A549 (cell line): ENCODE measurements around the gene NEK2. TPM values are rescaled to one million over a fixed set of nuclear protein-coding genes. Genes with fewer than 3 reads are reported as not detected.
A peak's percentile ranks its signal among the peaks of the same experiment; 100 is the strongest.
"Not testable (repeated sequence)": the region's sequence is repeated elsewhere in the genome, so short reads cannot be mapped to it uniquely, and the experiment has no call there.

Experiments used
- ATAC-seq, 2 experiments: fragments of 200-7000 bp in 1 of 2; fragments of >200 bp in 1 of 2; cut with Nextera tagmentation in 1 of 2; cut with Tn5 transposase in 1 of 2; 3 replicates each; pipeline versions ENCODE4 v1.8.0 to v1.9.1; 2018 to 2020; ENCODE audit warnings: mild to moderate bottlenecking in 1 of 2, moderate library complexity in 1 of 2
- CTCF ChIA-PET: fragments of 300-600 bp; sonication (Branson Sonifier 250); formaldehyde crosslinking; extraction: SDS; loops from one replicate; lab custom pipeline; 2021; ENCODE audit warnings: antibody characterized with exemption, inconsistent platforms; lab: Yijun Ruan, JAX
- POLR2A ChIA-PET: fragments of 350-600 bp; formaldehyde crosslinking; extraction: SDS; loops from one replicate; lab custom pipeline; 2021; ENCODE audit warnings: antibody characterized with exemption, inconsistent platforms; lab: Yijun Ruan, JAX
- DNase-seq, 2 experiments: peaks; one replicate each; pipeline versions ENCODE4 v3.0.0 to v3.0.0-alpha.2; 2011 to 2016; ENCODE audit warnings: low read depth in 1 of 2, low spot score in 1 of 2
- FAIRE-seq: peaks from 2 replicates; lab custom pipeline; 2011; peaks lifted over from hg19 to GRCh38; lab: Jason Lieb, UNC
- H3K27ac ChIP-seq, 2 experiments: fragments of >200 bp; sonication (Bioruptor Twin); formaldehyde crosslinking; 3 replicates each; pipeline ENCODE4 v1.5.1; 2016 to 2017
- H3K4me1 ChIP-seq: fragments of >200 bp; sonication (Bioruptor Twin); formaldehyde crosslinking; 3 replicates; pipeline ENCODE4 v1.6.1; 2016
- H3K4me2 ChIP-seq: fragments of >200 bp; sonication (Bioruptor Twin); formaldehyde crosslinking; 3 replicates; pipeline ENCODE4 v1.6.1; 2016
- H3K4me3 ChIP-seq: fragments of >200 bp; sonication (Bioruptor Twin); formaldehyde crosslinking; 3 replicates; pipeline ENCODE4 v1.5.1; 2016
- H3K9me3 ChIP-seq: fragments of >200 bp; sonication (Bioruptor Twin); formaldehyde crosslinking; 3 replicates; pipeline ENCODE4 v1.6.1; 2016
- CBX8 ChIP-seq: fragments of 200-600 bp; sonication (generic); IDR thresholded peaks from 2 replicates; pipeline ENCODE4 v1.6.1; 2016
- CTCF ChIP-seq: fragments of >200 bp; sonication (Bioruptor Twin); formaldehyde crosslinking; IDR thresholded peaks from 3 replicates; pipeline ENCODE4 v1.5.1; 2016
- EHF ChIP-seq: fragments of 250-450 bp; sonication (Bioruptor Pico); IDR thresholded peaks from 2 replicates; pipeline ENCODE4 v1.5.0; 2020; ENCODE audit warnings: mild to moderate bottlenecking
- ESRRA ChIP-seq: fragments of 150-350 bp; IDR thresholded peaks from 2 replicates; pipeline ENCODE4 v1.6.1; 2014; ENCODE audit warnings: mild to moderate bottlenecking, low read length, borderline replicate concordance
- FOXS1 ChIP-seq: fragments of 250-450 bp; sonication (Bioruptor Pico); IDR thresholded peaks from 2 replicates; pipeline ENCODE4 v1.5.0; 2020; ENCODE audit warnings: mild to moderate bottlenecking, moderate library complexity
- GATA3 ChIP-seq: IDR thresholded peaks from 2 replicates; pipeline ENCODE4 v1.6.1; 2012; ENCODE audit warnings: borderline replicate concordance
- HEYL ChIP-seq: fragments of 250-450 bp; sonication (Bioruptor Pico); IDR thresholded peaks from 2 replicates; pipeline ENCODE4 v1.8.0; 2021; ENCODE audit warnings: mild to moderate bottlenecking, moderate library complexity
- HOXB5 ChIP-seq: fragments of 250-450 bp; sonication (Bioruptor Pico); IDR thresholded peaks from 2 replicates; pipeline ENCODE4 v1.5.0; 2020; ENCODE audit warnings: mild to moderate bottlenecking, moderate library complexity
- NFE2L2 ChIP-seq: fragments of 150-350 bp; conservative IDR thresholded peaks from 2 replicates; pipeline ENCODE4 v1.6.1; 2014; ENCODE audit warnings: low read length
- PHF8 ChIP-seq: fragments of 200-600 bp; sonication (generic); IDR thresholded peaks from 2 replicates; pipeline ENCODE4 v1.6.1; 2016; ENCODE audit warnings: low read depth, mild to moderate bottlenecking, antibody characterized with exemption, moderate library complexity, borderline replicate concordance
- POLR2A ChIP-seq: IDR thresholded peaks from 2 replicates; pipeline ENCODE4 v1.6.1; 2012; ENCODE audit warnings: mild to moderate bottlenecking, low read length
- REST ChIP-seq: fragments of 200-600 bp; sonication (generic); IDR thresholded peaks from 2 replicates; pipeline ENCODE4 v1.6.1; 2016; ENCODE audit warnings: antibody characterized with exemption, mild to moderate bottlenecking, moderate library complexity
- SMC3 ChIP-seq: fragments of >200 bp; sonication (Bioruptor Twin); formaldehyde crosslinking; IDR thresholded peaks from 3 replicates; pipeline ENCODE4 v1.6.1; 2018; ENCODE audit warnings: inconsistent platforms
- TFCP2L1 ChIP-seq: fragments of 250-450 bp; sonication (Bioruptor Pico); IDR thresholded peaks from 2 replicates; pipeline ENCODE4 v1.5.0; 2021; ENCODE audit warnings: mild to moderate bottlenecking
- WGBS: methylation state at CpG from one replicate; pipeline ENCODE4 v1.1.6; 2017; ENCODE audit errors: missing lambda C conversion rate; 5-methylcytosine and 5-hydroxymethylcytosine counted together
- polyA plus RNA-seq, 4 experiments: library from polyadenylated mRNA; depleted of rRNA in 3 of 4; stranded (reverse); fragments of >200 nt; fragmentation: RNase III in 1 of 4; extraction: RNeasy Plus Mini Kit Qiagen cat#74134 plus additional on column Dnase treatment in 1 of 4; gene quantifications; 2 replicates in 3 of 4; 3 replicates in 1 of 4; pipeline ENCODE4 v1.2.3, GENCODE V29; 2011 to 2017
- TF ChIP-seq, protein P1 (sequence below): IDR thresholded peaks from 2 replicates; pipeline ENCODE4 v1.6.1; 2012
- TF ChIP-seq, protein P2 (sequence below): fragments of >200 bp; sonication (Bioruptor Twin); formaldehyde crosslinking; IDR thresholded peaks from 2 replicates; pipeline ENCODE4 v1.6.1; 2016
- TF ChIP-seq, protein P3 (sequence below): fragments of 150-350 bp; IDR thresholded peaks from 2 replicates; pipeline ENCODE4 v1.6.1; 2014; ENCODE audit warnings: low read depth, mild to moderate bottlenecking, low read length
- TF ChIP-seq, protein P4 (sequence below): IDR thresholded peaks from 2 replicates; pipeline ENCODE4 v1.6.1; 2012
- TF ChIP-seq, protein P5 (sequence below): fragments of 450-650 bp; IDR thresholded peaks from 2 replicates; pipeline ENCODE4 v1.6.1; 2014; ENCODE audit warnings: antibody characterized with exemption

The NEK2 gene
- polyA plus RNA-seq, 2 of the 4 experiments (the other 2 are of a cell fraction): 42.0 to 65.3 TPM

DNA sequence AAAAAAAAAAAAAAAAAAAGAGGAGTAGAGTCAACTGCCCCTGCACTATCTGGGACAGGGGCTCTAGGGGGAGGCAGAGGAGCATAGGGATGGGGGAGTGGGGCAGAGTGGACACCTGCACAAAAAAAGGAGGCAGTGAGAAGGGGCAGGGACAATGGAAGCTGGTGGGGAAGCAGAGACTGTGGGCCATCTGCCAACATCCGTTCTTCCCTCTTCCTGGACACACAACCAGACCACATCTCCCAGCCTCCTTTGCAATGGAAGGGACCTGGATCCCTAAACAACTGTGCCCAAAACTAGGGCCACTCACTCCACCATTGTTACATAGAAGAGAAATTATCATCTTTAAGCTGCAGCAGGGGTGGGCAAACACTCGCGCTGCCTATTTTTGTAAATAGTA is 38.4 kb downstream of the NEK2 start:
- WGBS: 83% methylated on average over 3 of the region's 3 CpGs
- H3K4me1 ChIP-seq: peaks cover 43% of the 10 kb centered on the region

GRCh38 chr1:211636575-211637029 is 38.8 kb downstream of the NEK2 start:
- WGBS: 18% methylated on average over 7 of the region's 9 CpGs
- peak overlapping the region; percentile 23 to 80; a peak in 4 of 6 replicates for H3K27ac ChIP-seq
- H3K4me1 ChIP-seq: peaks cover 43% of the 10 kb centered on the region
- peak overlapping the region; percentile 30 for H3K4me2 ChIP-seq
- CTCF ChIA-PET: interaction anchor here (1.2 to 2.3 kb wide), 4 partner anchors 18 to 121 kb away, joined by 3 to 15 read pairs (median 5); partner anchors contain the start of gene SLC30A1
- FAIRE-seq, POLR2A ChIA-PET, H3K9me3 ChIP-seq, H3K4me3 ChIP-seq: not testable (repeated sequence)
- ATAC-seq: peak; percentile 51 to 81; a peak in 3 of 6 replicates
- DNase-seq: peak in 1 of 2 experiments; percentile 79

More for the DNA sequence above, 38.4 kb downstream of the NEK2 start:
- Histone ChIP-seq H3K4me3 (no peak overlapping the region), H3K9me3 (no peaks in the 10 kb centered on the region), H3K4me2 (peak overlapping the region; percentile 30), H3K27ac (peak overlapping the region; percentile 23 to 80; a peak in 4 of 6 replicates)
- DNase-seq (no peak), FAIRE-seq (no peak), ATAC-seq (no peak)
- ChIA-PET CTCF (interaction anchor here (1.2 to 2.3 kb wide), 3 partner anchors 18 to 122 kb away, joined by 3 to 15 read pairs (median 5); partner anchors contain the start of gene SLC30A1), POLR2A (interaction anchor here (0.6 kb wide), 1 partner anchor 1252 kb away, joined by 3 read pairs; no protein-coding TSS in a partner anchor)
- TF ChIP-seq EHF (CRISPR knock-in tag): no peak
- no peak for TF ChIP-seq GATA3
- TF ChIP-seq, protein P1, sequence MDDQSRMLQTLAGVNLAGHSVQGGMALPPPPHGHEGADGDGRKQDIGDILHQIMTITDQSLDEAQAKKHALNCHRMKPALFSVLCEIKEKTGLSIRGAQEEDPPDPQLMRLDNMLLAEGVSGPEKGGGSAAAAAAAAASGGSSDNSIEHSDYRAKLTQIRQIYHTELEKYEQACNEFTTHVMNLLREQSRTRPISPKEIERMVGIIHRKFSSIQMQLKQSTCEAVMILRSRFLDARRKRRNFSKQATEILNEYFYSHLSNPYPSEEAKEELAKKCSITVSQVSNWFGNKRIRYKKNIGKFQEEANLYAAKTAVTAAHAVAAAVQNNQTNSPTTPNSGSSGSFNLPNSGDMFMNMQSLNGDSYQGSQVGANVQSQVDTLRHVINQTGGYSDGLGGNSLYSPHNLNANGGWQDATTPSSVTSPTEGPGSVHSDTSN: no peak

- ChIA-PET CTCF (interaction anchor here (1.4 to 6.5 kb wide), 3 partner anchors 17 to 57 kb away, joined by 3 to 28 read pairs (median 5); partner anchors contain the start of gene SLC30A1), POLR2A (no interaction called here)
- Histone ChIP-seq H3K4me3 (no peak overlapping the region), H3K4me1 (peaks cover 45% of the 10 kb centered on the region), H3K4me2 (no peak overlapping the region), H3K9me3 (no peaks in the 10 kb centered on the region), H3K27ac (peak overlapping the region in 1 of 2 experiments; percentile 80; a peak in 3 of 6 replicates)
- no peak for ATAC-seq
- no peak for FAIRE-seq
- no peak for DNase-seq
- 79% methylated on average over 9 of the region's 9 CpGs for WGBS
- TF ChIP-seq, protein P2, sequence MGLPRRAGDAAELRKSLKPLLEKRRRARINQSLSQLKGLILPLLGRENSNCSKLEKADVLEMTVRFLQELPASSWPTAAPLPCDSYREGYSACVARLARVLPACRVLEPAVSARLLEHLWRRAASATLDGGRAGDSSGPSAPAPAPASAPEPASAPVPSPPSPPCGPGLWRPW: no peak
- TF ChIP-seq PHF8 (no peak), NFE2L2 (no peak), TFCP2L1 (CRISPR knock-in tag) (no peak), EHF (CRISPR knock-in tag) (no peak), SMC3 (no peak), POLR2A (no peak), FOXS1 (CRISPR knock-in tag) (no peak), CBX8 (no peak)
These were observed 39.7 kb downstream of the NEK2 start for GRCh38 chr1:211635597-211636205.

- ATAC-seq (no peak), DNase-seq (no peak), FAIRE-seq (no peak)
- no peak overlapping the region for H3K4me3 ChIP-seq
- WGBS: 90% methylated on average over 4 of the region's 4 CpGs
- ChIA-PET POLR2A (no interaction called here), CTCF (interaction anchor here (1.1 to 6.5 kb wide), 7 partner anchors 13 to 121 kb away, joined by 3 to 28 read pairs (median 5); partner anchors contain the start of gene SLC30A1)
- H3K9me3 ChIP-seq: no peaks in the 10 kb centered on the region
- H3K4me1 ChIP-seq: peaks cover 47% of the 10 kb centered on the region
- H3K4me2 ChIP-seq: no peak overlapping the region
- no peak overlapping the region for H3K27ac ChIP-seq
- TF ChIP-seq ESRRA (no peak), HEYL (CRISPR knock-in tag) (no peak), HOXB5 (CRISPR knock-in tag) (no peak), REST (no peak), CTCF (no peak)
- TF ChIP-seq, protein P3, sequence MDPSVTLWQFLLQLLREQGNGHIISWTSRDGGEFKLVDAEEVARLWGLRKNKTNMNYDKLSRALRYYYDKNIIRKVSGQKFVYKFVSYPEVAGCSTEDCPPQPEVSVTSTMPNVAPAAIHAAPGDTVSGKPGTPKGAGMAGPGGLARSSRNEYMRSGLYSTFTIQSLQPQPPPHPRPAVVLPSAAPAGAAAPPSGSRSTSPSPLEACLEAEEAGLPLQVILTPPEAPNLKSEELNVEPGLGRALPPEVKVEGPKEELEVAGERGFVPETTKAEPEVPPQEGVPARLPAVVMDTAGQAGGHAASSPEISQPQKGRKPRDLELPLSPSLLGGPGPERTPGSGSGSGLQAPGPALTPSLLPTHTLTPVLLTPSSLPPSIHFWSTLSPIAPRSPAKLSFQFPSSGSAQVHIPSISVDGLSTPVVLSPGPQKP: no peak
- TF ChIP-seq, protein P4, sequence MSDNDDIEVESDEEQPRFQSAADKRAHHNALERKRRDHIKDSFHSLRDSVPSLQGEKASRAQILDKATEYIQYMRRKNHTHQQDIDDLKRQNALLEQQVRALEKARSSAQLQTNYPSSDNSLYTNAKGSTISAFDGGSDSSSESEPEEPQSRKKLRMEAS: no peak
- TF ChIP-seq, protein P5, sequence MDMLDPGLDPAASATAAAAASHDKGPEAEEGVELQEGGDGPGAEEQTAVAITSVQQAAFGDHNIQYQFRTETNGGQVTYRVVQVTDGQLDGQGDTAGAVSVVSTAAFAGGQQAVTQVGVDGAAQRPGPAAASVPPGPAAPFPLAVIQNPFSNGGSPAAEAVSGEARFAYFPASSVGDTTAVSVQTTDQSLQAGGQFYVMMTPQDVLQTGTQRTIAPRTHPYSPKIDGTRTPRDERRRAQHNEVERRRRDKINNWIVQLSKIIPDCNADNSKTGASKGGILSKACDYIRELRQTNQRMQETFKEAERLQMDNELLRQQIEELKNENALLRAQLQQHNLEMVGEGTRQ: no peak
These were observed 40.5 kb downstream of the NEK2 start for GRCh38 chr1:211634931-211635330.
